ENCODE data around the gene HOXC10. TPM values are rescaled to one million over a fixed set of nuclear protein-coding genes. Genes with fewer than 3 reads are reported as not detected.

Gene HOXC10
- total RNA-seq, 1 experiment from 2014 or later, result 154 TPM

- in situ Hi-C loops (cut with HindIII; ENCODE audit: low pct_unique_long_range_greater_than_20kb, low sequenced_read_pairs), result no loop called here
- TF ChIP-seq SIN3A (IDR thresholded peaks at IDR 0.05; ENCODE audit: borderline replicate concordance, insufficient read depth, low read depth, low read length) (no peak), TCF7L2 (IDR thresholded peaks at IDR 0.05; ENCODE audit: low read depth, low read length) (no peak), CTCF (IDR thresholded peaks at IDR 0.05) (no peak; the same call in 1 of the 2 replicates), POLR2AphosphoS5 (IDR thresholded peaks at IDR 0.05; ENCODE audit: low read depth, low read length) (no peak; the same call in 1 of the 2 replicates)
- TF ChIP-seq, protein P1, sequence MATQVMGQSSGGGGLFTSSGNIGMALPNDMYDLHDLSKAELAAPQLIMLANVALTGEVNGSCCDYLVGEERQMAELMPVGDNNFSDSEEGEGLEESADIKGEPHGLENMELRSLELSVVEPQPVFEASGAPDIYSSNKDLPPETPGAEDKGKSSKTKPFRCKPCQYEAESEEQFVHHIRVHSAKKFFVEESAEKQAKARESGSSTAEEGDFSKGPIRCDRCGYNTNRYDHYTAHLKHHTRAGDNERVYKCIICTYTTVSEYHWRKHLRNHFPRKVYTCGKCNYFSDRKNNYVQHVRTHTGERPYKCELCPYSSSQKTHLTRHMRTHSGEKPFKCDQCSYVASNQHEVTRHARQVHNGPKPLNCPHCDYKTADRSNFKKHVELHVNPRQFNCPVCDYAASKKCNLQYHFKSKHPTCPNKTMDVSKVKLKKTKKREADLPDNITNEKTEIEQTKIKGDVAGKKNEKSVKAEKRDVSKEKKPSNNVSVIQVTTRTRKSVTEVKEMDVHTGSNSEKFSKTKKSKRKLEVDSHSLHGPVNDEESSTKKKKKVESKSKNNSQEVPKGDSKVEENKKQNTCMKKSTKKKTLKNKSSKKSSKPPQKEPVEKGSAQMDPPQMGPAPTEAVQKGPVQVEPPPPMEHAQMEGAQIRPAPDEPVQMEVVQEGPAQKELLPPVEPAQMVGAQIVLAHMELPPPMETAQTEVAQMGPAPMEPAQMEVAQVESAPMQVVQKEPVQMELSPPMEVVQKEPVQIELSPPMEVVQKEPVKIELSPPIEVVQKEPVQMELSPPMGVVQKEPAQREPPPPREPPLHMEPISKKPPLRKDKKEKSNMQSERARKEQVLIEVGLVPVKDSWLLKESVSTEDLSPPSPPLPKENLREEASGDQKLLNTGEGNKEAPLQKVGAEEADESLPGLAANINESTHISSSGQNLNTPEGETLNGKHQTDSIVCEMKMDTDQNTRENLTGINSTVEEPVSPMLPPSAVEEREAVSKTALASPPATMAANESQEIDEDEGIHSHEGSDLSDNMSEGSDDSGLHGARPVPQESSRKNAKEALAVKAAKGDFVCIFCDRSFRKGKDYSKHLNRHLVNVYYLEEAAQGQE (IDR thresholded peaks at IDR 0.05; ENCODE audit: insufficient read depth in 1 of 2, low read depth in 2 of 2, low read length in 1 of 2), result no peak
- no peaks in the 10 kb centered on the region for H3K36me3 ChIP-seq (ENCODE audit: control insufficient read depth, insufficient read depth, low read length)
- H3K27me3 ChIP-seq (ENCODE audit: control insufficient read depth, insufficient read depth, low read length), result no peaks in the 10 kb centered on the region
- CTCF ChIA-PET, result interaction anchor here (0.6 to 1.0 kb wide), 3 partner anchors 9 to 281 kb away, joined by 3 to 4 read pairs (median 3); partner anchors contain the start of gene HOXC6
- POLR2A ChIA-PET, result no interaction called here
- peaks cover 95% of the 10 kb centered on the region for H3K4me1 ChIP-seq (ENCODE audit: control insufficient read depth, insufficient read depth, low read length)
- ATAC-seq (peak; percentile 78), DNase-seq (ENCODE audit: low read depth, low spot score) (no peak)
- H3K27ac ChIP-seq (ENCODE audit: low read length), result peak overlapping the region; percentile 81
- no TSS peak for BruUV-seq (replicated peaks)
- intact Hi-C loops (cut with micrococcal nuclease; ENCODE audit: unreplicated experiment), result no loop called here
- no peak overlapping the region for H3K4me3 ChIP-seq (ENCODE audit: low read depth in 2 of 2, low read length in 2 of 2)
- no peaks in the 10 kb centered on the region for H3K9me3 ChIP-seq (ENCODE audit: control insufficient read depth, insufficient read depth, low read depth, low read length)
Observed at GRCh38 chr12:54036620-54037359, 51.8 kb downstream of the HOXC10 start.

DNA sequence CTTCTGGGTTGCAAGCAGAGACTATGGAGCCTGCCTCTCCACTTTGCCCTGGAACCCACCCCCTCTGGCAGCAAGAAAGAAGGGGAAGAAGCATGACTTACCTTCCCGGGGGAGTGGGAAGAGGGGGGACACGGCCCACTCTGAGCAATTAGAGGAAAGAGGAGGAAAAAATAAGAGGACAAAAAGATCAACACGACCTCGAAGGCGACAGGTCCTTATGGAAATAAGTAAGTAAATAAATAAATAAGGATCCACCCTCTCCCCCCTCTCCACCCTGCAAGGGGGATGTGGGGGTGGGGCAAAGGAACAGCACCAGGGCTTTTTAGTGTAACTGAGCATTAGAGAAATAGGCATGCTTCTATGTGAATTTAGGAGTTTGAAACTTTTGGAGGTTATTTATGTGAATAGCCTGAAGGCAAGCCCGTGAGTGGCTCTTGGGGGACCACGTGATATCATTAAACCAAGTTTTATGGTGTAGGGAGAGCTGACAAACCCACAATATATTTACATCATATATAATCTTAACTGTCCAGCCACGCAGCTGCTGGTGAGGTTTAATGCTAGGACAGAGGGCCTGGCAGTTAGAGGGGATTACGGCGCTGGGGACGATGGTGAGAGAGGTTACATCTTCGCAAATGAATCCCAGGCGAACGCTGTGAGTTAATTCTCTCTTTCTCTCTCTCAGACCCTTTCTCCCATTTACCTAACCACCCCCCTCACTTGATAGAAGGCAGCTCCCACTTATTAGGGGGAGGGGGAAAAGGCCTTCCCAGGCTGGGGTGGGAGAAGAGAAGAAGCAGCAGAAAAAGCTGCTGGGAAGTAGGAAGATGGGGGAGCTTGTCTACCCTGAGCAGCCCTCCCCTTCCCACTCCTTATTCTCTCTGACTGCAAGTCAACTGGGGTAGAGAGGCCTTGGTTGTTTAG is 52.7 kb downstream of the HOXC10 start:
- CTCF ChIA-PET, result no interaction called here
- ATAC-seq (no peak; the same call in 1 of the 2 replicates), DNase-seq (ENCODE audit: low read depth, low spot score) (no peak)
- no TSS peak for BruUV-seq (replicated peaks)
- no peak overlapping the region; a peak in 1 of 4 replicates for H3K4me3 ChIP-seq (ENCODE audit: low read depth in 2 of 2, low read length in 2 of 2)
- TF ChIP-seq TCF7L2 (IDR thresholded peaks at IDR 0.05; ENCODE audit: low read depth, low read length), result no peak
- TF ChIP-seq, protein P1 (IDR thresholded peaks at IDR 0.05; ENCODE audit: insufficient read depth in 1 of 2, low read depth in 2 of 2, low read length in 1 of 2), result no peak
- TF ChIP-seq SIN3A (IDR thresholded peaks at IDR 0.05; ENCODE audit: borderline replicate concordance, insufficient read depth, low read depth, low read length), result no peak
- TF ChIP-seq CTCF (IDR thresholded peaks at IDR 0.05), result no peak
- no peak for TF ChIP-seq POLR2AphosphoS5 (IDR thresholded peaks at IDR 0.05; ENCODE audit: low read depth, low read length)
- H3K9me3 ChIP-seq (ENCODE audit: control insufficient read depth, insufficient read depth, low read depth, low read length), result no peaks in the 10 kb centered on the region
- peaks cover 95% of the 10 kb centered on the region for H3K4me1 ChIP-seq (ENCODE audit: control insufficient read depth, insufficient read depth, low read length)
- in situ Hi-C loops (cut with HindIII; ENCODE audit: low pct_unique_long_range_greater_than_20kb, low sequenced_read_pairs), result no loop called here
- H3K36me3 ChIP-seq (ENCODE audit: control insufficient read depth, insufficient read depth, low read length), result no peaks in the 10 kb centered on the region
- intact Hi-C loops (cut with micrococcal nuclease; ENCODE audit: unreplicated experiment), result no loop called here
- no peaks in the 10 kb centered on the region for H3K27me3 ChIP-seq (ENCODE audit: control insufficient read depth, insufficient read depth, low read length)
- POLR2A ChIA-PET, result no interaction called here
- H3K27ac ChIP-seq (ENCODE audit: low read length), result peak overlapping the region; percentile 81

All from Panc1 (cell line).